HCT116 (cell line): ENCODE data around the gene SCPEP1. TPM values are rescaled to one million over a fixed set of nuclear protein-coding genes. Genes with fewer than 3 reads are reported as not detected.

Experiments used
- ATAC-seq: fragments of 200-7000 bp; cut with Tn5 transposase; 2 replicates; pipeline ENCODE4 v1.9.1; 2020; ENCODE audit warnings: mild to moderate bottlenecking, moderate library complexity
- BruUV-seq: library from RNA; stranded (reverse); fragments of 400-500 nt; replicated peaks from 2 replicates; lab custom pipeline; 2021; lab: Mats Ljungman, UMichigan
- CTCF ChIA-PET: fragments of 300-600 bp; sonication (Branson Sonifier 250); formaldehyde crosslinking; loops from one replicate; lab custom pipeline; 2021; ENCODE audit warnings: antibody characterized with exemption; lab: Charles Lee
- POLR2A ChIA-PET: fragments of 300-600, 350-600 bp; sonication (Branson Sonifier 250); formaldehyde crosslinking; loops from one replicate; lab custom pipeline; 2021; ENCODE audit warnings: antibody characterized with exemption; lab: Charles Lee
- RAD21 ChIA-PET, 2 experiments: fragments of 300-600 bp; sonication (Branson Sonifier 250); formaldehyde crosslinking; loops; one replicate each; lab custom pipeline; 2023; ENCODE audit warnings: low total read pairs in 2 of 2; ENCODE audit not compliant: uncharacterized antibody in 2 of 2, unreplicated experiment in 2 of 2, low non-redundant PET in 1 of 2; lab: Charles Lee
- DNase-seq: peaks from one replicate; pipeline ENCODE4 v3.0.0-alpha.2; 2010; ENCODE audit warnings: low read depth, low spot score
- H2AFZ ChIP-seq: fragments of 200-600 bp; shearing (Covaris generic), sonication (generic); 2 replicates; pipeline ENCODE4 v1.6.1; 2017; ENCODE audit warnings: low read depth, mixed run types, mixed read lengths, antibody characterized with exemption, low read length; ENCODE audit not compliant: poor library complexity, severe bottlenecking
- H3K27ac ChIP-seq: 2 replicates; pipeline ENCODE4 v1.5.1; 2012; ENCODE audit warnings: low read depth, low read length
- H3K27me3 ChIP-seq: fragments of 200-600 bp; sonication (generic); 2 replicates; pipeline ENCODE4 v1.6.1; 2016; ENCODE audit warnings: mixed run types, low read length, mixed read lengths; ENCODE audit not compliant: insufficient read depth
- H3K36me3 ChIP-seq, 2 experiments: fragments of 200-500 bp in 1 of 2; fragments of 200-600 bp in 1 of 2; sonication (Bioruptor generic) in 1 of 2; sonication (generic) in 1 of 2; 2 replicates each; pipeline versions ENCODE4 v1.5.1 to v1.6.1; 2014 to 2016; ENCODE audit warnings: low read length in 2 of 2, inconsistent platforms in 1 of 2, mixed read lengths in 1 of 2, mixed run types in 1 of 2; ENCODE audit not compliant: insufficient read depth in 2 of 2, control insufficient read depth in 1 of 2
- H3K4me1 ChIP-seq, 2 experiments: fragments of 200-600 bp in 1 of 2; sonication (generic) in 1 of 2; 2 replicates each; pipeline versions ENCODE4 v1.5.1 to v1.6.1; 2012 to 2017; ENCODE audit warnings: low read length in 2 of 2, inconsistent platforms in 1 of 2, mild to moderate bottlenecking in 1 of 2, mixed read lengths in 1 of 2, mixed run types in 1 of 2, moderate library complexity in 1 of 2; ENCODE audit not compliant: insufficient read depth in 2 of 2, control insufficient read depth in 1 of 2
- H3K4me2 ChIP-seq: fragments of 200-600 bp; sonication (generic); 2 replicates; pipeline ENCODE4 v1.6.1; 2017; ENCODE audit warnings: mixed run types, low read length, mixed read lengths
- H3K4me3 ChIP-seq, 2 experiments: fragments of 200-600 bp in 1 of 2; sonication (generic) in 1 of 2; replicated peaks in 1 of 2; 2 replicates each; pipeline ENCODE4 v1.5.1; 2011 to 2016; ENCODE audit warnings: low read length in 2 of 2, control low read depth in 1 of 2, low read depth in 1 of 2, mild to moderate bottlenecking in 1 of 2, mixed read lengths in 1 of 2, mixed run types in 1 of 2
- H3K79me2 ChIP-seq: fragments of 200-600 bp; sonication (generic); 2 replicates; pipeline ENCODE4 v1.6.1; 2017; ENCODE audit warnings: mild to moderate bottlenecking, mixed run types, low read length, moderate library complexity, mixed read lengths; ENCODE audit not compliant: insufficient read depth
- H3K9ac ChIP-seq: fragments of 200-600 bp; sonication (generic); 2 replicates; pipeline ENCODE4 v1.6.1; 2016; ENCODE audit warnings: low read length, mixed read lengths
- H3K9me2 ChIP-seq: fragments of 200-600 bp; sonication (generic), shearing (Covaris generic); 2 replicates; pipeline ENCODE4 v1.6.1; 2017; ENCODE audit warnings: mixed run types, mild to moderate bottlenecking, moderate library complexity; ENCODE audit not compliant: insufficient read depth
- H3K9me3 ChIP-seq, 2 experiments: fragments of 200-500 bp in 1 of 2; fragments of 200-600 bp in 1 of 2; sonication (Bioruptor generic) in 1 of 2; sonication (generic) in 1 of 2; 2 replicates each; pipeline ENCODE4 v1.6.1; 2014 to 2017; ENCODE audit warnings: low read length in 2 of 2, mixed read lengths in 2 of 2, inconsistent platforms in 1 of 2, low read depth in 1 of 2, mild to moderate bottlenecking in 1 of 2, mixed run types in 1 of 2, moderate library complexity in 1 of 2; ENCODE audit not compliant: control insufficient read depth in 1 of 2, insufficient read depth in 1 of 2
- H4K20me1 ChIP-seq: fragments of 200-600 bp; sonication (generic), shearing (Covaris generic); 2 replicates; pipeline ENCODE4 v1.6.1; 2017; ENCODE audit warnings: mixed run types, mild to moderate bottlenecking, moderate library complexity; ENCODE audit not compliant: insufficient read depth
- CTCF ChIP-seq, 3 experiments: fragments of 200-600 bp in 1 of 3; sonication (generic) in 1 of 3; IDR thresholded peaks in 2 of 3; conservative IDR thresholded peaks in 1 of 3; 2 replicates each; pipeline ENCODE4 v1.5.1; 2012 to 2017; ENCODE audit warnings: low read depth in 2 of 3, low read length in 2 of 3, antibody characterized with exemption in 1 of 3, borderline replicate concordance in 1 of 3, control low read depth in 1 of 3, mild to moderate bottlenecking in 1 of 3, mixed read lengths in 1 of 3, mixed run types in 1 of 3, moderate library complexity in 1 of 3; ENCODE audit not compliant: insufficient read depth in 1 of 3
- POLR2A ChIP-seq: IDR thresholded peaks from 2 replicates; pipeline ENCODE4 v1.7.0; 2011; ENCODE audit warnings: borderline replicate concordance; ENCODE audit not compliant: insufficient read depth, insufficient read length; ENCODE audit errors: extremely low read depth
- RAD21 ChIP-seq: IDR thresholded peaks from 2 replicates; pipeline ENCODE4 v1.6.1; 2012; ENCODE audit warnings: low read depth, mild to moderate bottlenecking
- ZBTB33 ChIP-seq: IDR thresholded peaks from 2 replicates; pipeline ENCODE4 v1.6.1; 2011; ENCODE audit warnings: mild to moderate bottlenecking, low read length, moderate library complexity; ENCODE audit not compliant: insufficient replicate concordance; ENCODE audit errors: extremely low read depth
- intact Hi-C: fragments of 100-400 bp; cut with micrococcal nuclease; formaldehyde crosslinking; loops from 2 replicates; pipeline ENCODE4 v1.10.0; 2022
- total RNA-seq: library from RNA; stranded (reverse); gene quantifications from one replicate; pipeline ENCODE4 v1.2.1, GENCODE V29; 2021; ENCODE audit not compliant: unreplicated experiment

SCPEP1 gene
- total RNA-seq, 1 experiment from 2014 or later = 28.3 TPM

- BruUV-seq = no TSS peak
- H3K9me2 ChIP-seq = no peaks in the 10 kb centered on the region
- ChIA-PET RAD21 (interaction anchor here in 1 of 2 experiments (0.6 kb wide), 1 partner anchor 12 kb away, joined by 3 read pairs; no protein-coding TSS in a partner anchor), POLR2A (no interaction called here), CTCF (no interaction called here)
- no peak for TF ChIP-seq ZBTB33
- TF ChIP-seq RAD21 = no peak
- TF ChIP-seq CTCF (IDR thresholded peaks at IDR 0.05 in 2 of 3, conservative IDR thresholded peaks at IDR 0.05 in 1 of 3; ENCODE audit: borderline replicate concordance in 1 of 3, insufficient read depth in 1 of 3, low read depth in 2 of 3, low read length in 2 of 3) = no peak
- TF ChIP-seq POLR2A = no peak
- no peak overlapping the region for H3K27ac ChIP-seq
- H3K9me3 ChIP-seq = no peaks in the 10 kb centered on the region
- no peak overlapping the region for H2AFZ ChIP-seq
- H3K4me2 ChIP-seq = peak overlapping the region; percentile 5; the same call in 1 of the 2 replicates
- H3K4me3 ChIP-seq = no peak overlapping the region
- ATAC-seq (no peak; the same call in 1 of the 2 replicates), DNase-seq (no peak)
- H3K9ac ChIP-seq = no peak overlapping the region
- H3K4me1 ChIP-seq = peaks cover 16 to 17% of the 10 kb centered on the region in 2 experiments; a peak in 2 of 4 replicates
- H4K20me1 ChIP-seq = no peaks in the 10 kb centered on the region
- H3K36me3 ChIP-seq = no peaks in the 10 kb centered on the region
- H3K79me2 ChIP-seq = no peaks in the 10 kb centered on the region
- intact Hi-C loops = no loop called here
- H3K27me3 ChIP-seq = peaks cover 19% of the 10 kb centered on the region; the same call in 1 of the 2 replicates
Observed at GRCh38 chr17:57035971-57036481, 58.1 kb downstream of the SCPEP1 start.
